ENCODE results near the gene HNRNPDL.

HNRNPDL gene

GRCh38 chr4:82431831-82432230 is 1.6 kb upstream of the HNRNPDL start:
- no peaks in the 10 kb centered on the region for H3K9me3 ChIP-seq (ENCODE audit: low read length)
- peaks cover 22% of the 10 kb centered on the region for H3K4me1 ChIP-seq (ENCODE audit: insufficient read depth, low read length)
- peak overlapping the region in 1 of 2 donors; percentile 91 for H3K4me3 ChIP-seq (ENCODE audit: low read depth in 1 of 2, low read length in 2 of 2)
- no peak overlapping the region for H3K27ac ChIP-seq (ENCODE audit: low read depth, low read length)
- H3K27me3 ChIP-seq (ENCODE audit: control insufficient read depth in 1 of 2, insufficient read depth in 2 of 2, low read length in 2 of 2) = no peaks in the 10 kb centered on the region
- no peaks in the 10 kb centered on the region for H3K36me3 ChIP-seq (ENCODE audit: insufficient read depth, low read length)
- peak overlapping the region; percentile 46 for H3K9ac ChIP-seq (ENCODE audit: low read length)

DNA sequence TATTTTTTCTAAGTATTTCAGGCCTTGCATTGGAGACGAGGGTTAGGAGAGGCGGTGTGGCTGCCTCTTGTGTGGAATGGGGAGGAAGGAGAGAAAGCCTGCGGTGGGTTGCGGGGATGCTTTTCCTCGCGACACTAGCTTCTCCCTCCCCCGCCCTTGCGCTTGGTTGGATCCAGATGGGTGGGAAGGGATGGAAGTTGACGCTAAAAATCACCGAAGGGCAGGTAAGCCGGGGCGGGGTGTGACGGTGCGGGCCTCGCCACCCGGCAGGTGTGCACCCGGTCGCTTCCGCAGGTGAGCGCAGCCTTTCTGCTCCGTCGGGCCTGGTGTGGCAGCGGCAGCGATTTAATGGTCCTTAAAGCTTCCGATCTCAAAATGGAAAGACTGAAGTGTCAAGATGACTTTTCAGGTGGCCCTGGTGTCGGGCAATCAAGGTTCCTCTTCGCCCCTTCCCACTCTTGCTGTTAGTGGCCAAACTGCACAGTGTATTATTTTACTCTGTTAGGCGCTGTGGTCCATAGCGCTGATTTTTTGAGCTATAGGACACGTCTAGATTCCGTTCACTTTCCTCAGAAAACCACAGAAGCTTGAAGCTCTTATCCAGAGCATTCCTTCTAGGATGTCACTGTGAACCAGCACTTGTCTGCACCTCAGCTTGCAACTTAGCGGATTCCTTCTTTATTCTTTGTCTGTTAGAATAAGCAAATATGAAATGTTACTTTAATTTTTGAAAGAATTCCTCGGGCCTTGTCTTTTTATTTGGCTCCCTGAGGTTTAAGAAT is 893 bp upstream of the HNRNPDL start:
- peaks cover 5% of the 10 kb centered on the region for H3K36me3 ChIP-seq (ENCODE audit: insufficient read depth, low read length)
- peak overlapping the region; percentile 46 for H3K9ac ChIP-seq (ENCODE audit: low read length)
- no peaks in the 10 kb centered on the region for H3K27me3 ChIP-seq (ENCODE audit: control insufficient read depth in 1 of 2, insufficient read depth in 2 of 2, low read length in 2 of 2)
- peak overlapping the region; percentile 99 for H3K27ac ChIP-seq (ENCODE audit: low read depth, low read length)
- H3K9me3 ChIP-seq (ENCODE audit: low read length) = no peaks in the 10 kb centered on the region
- peaks cover 29% of the 10 kb centered on the region for H3K4me1 ChIP-seq (ENCODE audit: insufficient read depth, low read length)
- H3K4me3 ChIP-seq (ENCODE audit: low read depth in 1 of 2, low read length in 2 of 2) = peak overlapping the region; percentile 66 to 91

DNA sequence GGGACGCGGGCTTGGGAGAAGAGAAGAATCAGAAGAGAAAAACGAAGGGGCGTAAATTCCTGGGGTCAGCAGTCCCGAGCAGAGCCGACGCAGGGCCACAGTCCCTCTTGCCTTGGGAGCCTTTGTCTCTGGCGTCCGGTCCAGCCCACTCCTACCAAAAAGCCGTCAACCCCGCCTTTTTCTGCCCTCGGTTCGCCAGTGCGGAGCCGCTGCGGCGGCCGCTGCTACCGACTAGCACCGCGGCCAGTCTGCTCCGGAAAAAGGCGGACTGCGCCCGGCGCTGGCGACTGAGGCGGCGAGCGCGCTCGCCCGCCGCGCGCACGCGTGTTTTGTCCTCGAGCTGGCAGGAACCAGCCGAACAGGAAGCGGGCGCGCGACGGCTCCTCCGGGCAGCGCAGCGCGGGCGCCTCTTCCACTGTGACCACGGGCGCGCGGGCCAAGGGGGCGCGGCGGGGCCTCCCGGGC is 502 bp downstream of the HNRNPDL start:
- Histone ChIP-seq H3K9me3 (ENCODE audit: low read length) (no peaks in the 10 kb centered on the region), H3K4me1 (ENCODE audit: insufficient read depth, low read length) (peaks cover 31% of the 10 kb centered on the region), H3K36me3 (ENCODE audit: insufficient read depth, low read length) (peaks cover 18% of the 10 kb centered on the region), H3K9ac (ENCODE audit: low read length) (peak overlapping the region; percentile 51), H3K27me3 (ENCODE audit: control insufficient read depth in 1 of 2, insufficient read depth in 2 of 2, low read length in 2 of 2) (no peaks in the 10 kb centered on the region), H3K4me3 (ENCODE audit: low read depth in 1 of 2, low read length in 2 of 2) (peak overlapping the region; percentile 66 to 91), H3K27ac (ENCODE audit: low read depth, low read length) (peak overlapping the region; percentile 99)

DNA sequence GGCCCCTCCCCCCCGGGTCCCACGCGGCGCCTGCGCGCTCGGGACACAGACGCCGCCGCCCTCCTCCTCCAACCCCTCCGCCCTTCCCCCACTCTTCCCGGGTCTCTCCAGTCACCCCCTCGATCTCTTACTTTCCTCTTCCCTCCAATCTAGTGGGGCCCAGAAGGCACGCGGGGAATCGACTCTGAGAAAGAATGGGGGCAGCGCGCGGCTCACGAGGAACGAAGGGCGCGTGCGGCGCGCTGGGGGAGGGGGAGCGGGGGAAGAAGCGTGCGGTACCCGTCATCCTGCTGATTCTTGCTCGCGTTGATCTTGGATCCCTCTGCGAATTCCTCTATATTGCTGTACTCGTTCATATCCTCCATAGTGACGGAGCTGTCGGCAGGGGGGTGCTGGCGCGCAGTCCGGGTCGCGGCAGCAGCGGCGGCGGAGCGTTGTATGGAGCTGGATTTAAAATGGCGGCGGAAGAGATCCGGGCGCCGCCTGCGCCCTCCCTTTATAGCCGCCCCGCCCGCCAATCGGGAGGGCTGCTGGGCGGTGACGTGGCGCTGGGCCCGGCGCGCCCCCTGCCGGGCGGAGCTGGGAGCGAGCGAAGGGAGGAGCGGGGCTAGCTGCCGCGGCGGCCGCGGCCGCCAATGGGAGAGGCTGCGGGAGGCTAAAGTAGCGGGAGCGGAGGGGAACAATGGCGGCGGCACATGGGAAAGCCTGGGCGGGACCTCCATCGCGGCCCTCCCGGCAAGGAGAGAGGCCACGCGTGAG is 1.1 kb downstream of the HNRNPDL start:
- Histone ChIP-seq H3K4me1 (ENCODE audit: insufficient read depth, low read length) (peaks cover 31% of the 10 kb centered on the region), H3K9me3 (ENCODE audit: low read length) (no peaks in the 10 kb centered on the region), H3K9ac (ENCODE audit: low read length) (peak overlapping the region; percentile 58), H3K27me3 (ENCODE audit: control insufficient read depth in 1 of 2, insufficient read depth in 2 of 2, low read length in 2 of 2) (no peaks in the 10 kb centered on the region), H3K36me3 (ENCODE audit: insufficient read depth, low read length) (peaks cover 24% of the 10 kb centered on the region), H3K4me3 (ENCODE audit: low read depth in 1 of 2, low read length in 2 of 2) (peak overlapping the region; percentile 66 to 98), H3K27ac (ENCODE audit: low read depth, low read length) (peak overlapping the region; percentile 99)

DNA sequence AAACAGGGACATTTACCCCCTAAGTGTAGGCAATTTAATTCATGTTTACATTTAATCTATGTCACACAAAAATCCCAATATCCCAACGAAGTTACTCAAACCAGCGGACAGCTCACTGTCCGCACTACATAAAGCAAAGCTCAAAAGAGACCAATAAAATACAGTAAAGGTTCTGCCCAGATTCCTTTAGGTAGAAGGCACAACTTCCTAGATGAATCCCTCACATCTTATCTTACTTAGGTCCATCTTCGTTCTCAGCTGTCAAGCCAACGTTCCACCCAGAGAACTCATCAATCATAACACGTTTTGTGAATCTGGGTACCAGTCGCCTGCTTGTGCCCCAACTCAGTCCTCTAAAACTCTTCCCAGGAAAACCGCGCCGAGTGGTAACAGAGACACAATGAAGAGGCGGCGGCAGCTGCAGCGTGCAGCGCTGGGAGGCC is 1.7 kb downstream of the HNRNPDL start:
- Histone ChIP-seq H3K27me3 (ENCODE audit: control insufficient read depth in 1 of 2, insufficient read depth in 2 of 2, low read length in 2 of 2) (no peaks in the 10 kb centered on the region), H3K4me1 (ENCODE audit: insufficient read depth, low read length) (peaks cover 31% of the 10 kb centered on the region), H3K9ac (ENCODE audit: low read length) (peak overlapping the region; percentile 58), H3K9me3 (ENCODE audit: low read length) (no peaks in the 10 kb centered on the region), H3K36me3 (ENCODE audit: insufficient read depth, low read length) (peaks cover 30% of the 10 kb centered on the region), H3K4me3 (ENCODE audit: low read depth in 1 of 2, low read length in 2 of 2) (peak overlapping the region; percentile 66 to 98), H3K27ac (ENCODE audit: low read depth, low read length) (peak overlapping the region; percentile 99)

DNA sequence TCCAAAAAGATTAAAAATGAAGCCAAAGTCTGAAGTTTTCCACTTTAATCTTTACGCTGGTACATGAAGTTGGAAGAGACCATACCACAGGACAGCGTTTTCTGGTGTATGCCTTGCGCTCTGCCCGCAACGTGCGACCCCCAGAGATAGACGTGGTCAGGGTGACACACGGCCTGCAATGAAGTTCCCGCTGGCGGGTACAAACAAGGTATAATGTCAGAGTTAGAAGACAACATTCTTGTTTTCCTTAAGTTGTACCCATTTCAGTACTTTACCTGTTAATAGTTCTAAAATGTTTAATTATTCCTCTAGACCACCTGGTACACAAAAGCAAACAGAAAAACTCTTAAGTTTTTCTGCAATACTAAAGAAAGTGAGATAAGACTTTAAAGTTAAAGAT is 4.8 kb downstream of the HNRNPDL start:
- Histone ChIP-seq H3K4me3 (ENCODE audit: low read depth in 1 of 2, low read length in 2 of 2) (no peak overlapping the region), H3K27me3 (ENCODE audit: control insufficient read depth in 1 of 2, insufficient read depth in 2 of 2, low read length in 2 of 2) (no peaks in the 10 kb centered on the region), H3K27ac (ENCODE audit: low read depth, low read length) (no peak overlapping the region), H3K9me3 (ENCODE audit: low read length) (no peaks in the 10 kb centered on the region), H3K4me1 (ENCODE audit: insufficient read depth, low read length) (peaks cover 23% of the 10 kb centered on the region), H3K9ac (ENCODE audit: low read length) (no peak overlapping the region), H3K36me3 (ENCODE audit: insufficient read depth, low read length) (peaks cover 36% of the 10 kb centered on the region)

- peaks cover 36% of the 10 kb centered on the region for H3K36me3 ChIP-seq (ENCODE audit: insufficient read depth, low read length)
- H3K27me3 ChIP-seq (ENCODE audit: control insufficient read depth in 1 of 2, insufficient read depth in 2 of 2, low read length in 2 of 2) = no peaks in the 10 kb centered on the region
- H3K9me3 ChIP-seq (ENCODE audit: low read length) = no peaks in the 10 kb centered on the region
- peaks cover 23% of the 10 kb centered on the region for H3K4me1 ChIP-seq (ENCODE audit: insufficient read depth, low read length)
- H3K27ac ChIP-seq (ENCODE audit: low read depth, low read length) = no peak overlapping the region
- no peak overlapping the region for H3K9ac ChIP-seq (ENCODE audit: low read length)
- no peak overlapping the region for H3K4me3 ChIP-seq (ENCODE audit: low read depth in 1 of 2, low read length in 2 of 2)
Observed at GRCh38 chr4:82423245-82424054, 6.8 kb downstream of the HNRNPDL start.

GRCh38 chr4:82422616-82423015 is 7.6 kb downstream of the HNRNPDL start:
- peaks cover 36% of the 10 kb centered on the region for H3K36me3 ChIP-seq (ENCODE audit: insufficient read depth, low read length)

GRCh38 chr4:82421796-82422560 is 8.3 kb downstream of the HNRNPDL start:
- Histone ChIP-seq H3K9me3 (ENCODE audit: low read length) (no peaks in the 10 kb centered on the region), H3K4me3 (ENCODE audit: low read depth in 1 of 2, low read length in 2 of 2) (no peak overlapping the region), H3K9ac (ENCODE audit: low read length) (no peak overlapping the region), H3K27ac (ENCODE audit: low read depth, low read length) (no peak overlapping the region), H3K4me1 (ENCODE audit: insufficient read depth, low read length) (peaks cover 11% of the 10 kb centered on the region), H3K27me3 (ENCODE audit: control insufficient read depth in 1 of 2, insufficient read depth in 2 of 2, low read length in 2 of 2) (no peaks in the 10 kb centered on the region), H3K36me3 (ENCODE audit: insufficient read depth, low read length) (peaks cover 36% of the 10 kb centered on the region)

More at GRCh38 chr4:82422616-82423015, 7.6 kb downstream of the HNRNPDL start:
- no peak overlapping the region for H3K9ac ChIP-seq (ENCODE audit: low read length)
- no peak overlapping the region for H3K27ac ChIP-seq (ENCODE audit: low read depth, low read length)
- H3K4me1 ChIP-seq (ENCODE audit: insufficient read depth, low read length) = peaks cover 17% of the 10 kb centered on the region
- H3K27me3 ChIP-seq (ENCODE audit: control insufficient read depth in 1 of 2, insufficient read depth in 2 of 2, low read length in 2 of 2) = no peaks in the 10 kb centered on the region
- H3K9me3 ChIP-seq (ENCODE audit: low read length) = no peaks in the 10 kb centered on the region
- no peak overlapping the region for H3K4me3 ChIP-seq (ENCODE audit: low read depth in 1 of 2, low read length in 2 of 2)

DNA sequence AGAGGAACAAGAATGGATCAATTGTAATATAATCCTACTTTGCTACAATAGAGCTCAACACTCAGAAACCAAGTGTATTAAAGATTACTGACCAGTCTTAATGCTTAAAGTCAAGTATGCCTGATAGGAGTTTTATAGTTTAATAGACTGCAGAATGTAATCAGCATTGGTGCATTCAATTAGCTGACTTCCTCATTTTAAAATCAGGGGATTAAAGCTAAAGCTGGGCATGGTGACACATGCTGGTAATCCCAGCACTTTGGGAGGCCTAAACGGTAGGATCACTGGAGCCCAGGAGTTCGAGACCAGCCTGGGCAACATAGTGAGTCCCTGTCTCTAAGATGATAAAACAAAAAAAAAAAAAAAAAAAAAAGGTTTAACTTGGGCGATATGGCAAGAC is 10.8 kb downstream of the HNRNPDL start:
- H3K9me3 ChIP-seq (ENCODE audit: low read length) = no peaks in the 10 kb centered on the region
- H3K27ac ChIP-seq (ENCODE audit: low read depth, low read length) = no peak overlapping the region
- H3K27me3 ChIP-seq (ENCODE audit: control insufficient read depth in 1 of 2, insufficient read depth in 2 of 2, low read length in 2 of 2) = no peaks in the 10 kb centered on the region
- no peak overlapping the region for H3K9ac ChIP-seq (ENCODE audit: low read length)
- H3K4me3 ChIP-seq (ENCODE audit: low read depth in 1 of 2, low read length in 2 of 2) = no peak overlapping the region
- H3K36me3 ChIP-seq (ENCODE audit: insufficient read depth, low read length) = peaks cover 15% of the 10 kb centered on the region
- H3K4me1 ChIP-seq (ENCODE audit: insufficient read depth, low read length) = no peaks in the 10 kb centered on the region

Data from muscle layer of colon (tissue), 2 donors.